ENCODE measurements around the gene GPR55. TPM values are rescaled to one million over a fixed set of nuclear protein-coding genes. Genes with fewer than 3 reads are reported as not detected.

GPR55 gene
- total and polyA plus RNA-seq, 8 donors: 0.06 to 0.24 (median 0.09) TPM; not detected in 3

GRCh38 chr2:230899786-230900185 lies 25.3 kb downstream of the GPR55 start:
- Histone ChIP-seq H3K9me3 (no peaks in the 10 kb centered on the region), H3K27ac (no peak overlapping the region), H3K4me3 (no peak overlapping the region), H3K4me1 (no peaks in the 10 kb centered on the region), H3K27me3 (no peaks in the 10 kb centered on the region), H3K36me3 (no peaks in the 10 kb centered on the region)
- TF ChIP-seq, protein P1, sequence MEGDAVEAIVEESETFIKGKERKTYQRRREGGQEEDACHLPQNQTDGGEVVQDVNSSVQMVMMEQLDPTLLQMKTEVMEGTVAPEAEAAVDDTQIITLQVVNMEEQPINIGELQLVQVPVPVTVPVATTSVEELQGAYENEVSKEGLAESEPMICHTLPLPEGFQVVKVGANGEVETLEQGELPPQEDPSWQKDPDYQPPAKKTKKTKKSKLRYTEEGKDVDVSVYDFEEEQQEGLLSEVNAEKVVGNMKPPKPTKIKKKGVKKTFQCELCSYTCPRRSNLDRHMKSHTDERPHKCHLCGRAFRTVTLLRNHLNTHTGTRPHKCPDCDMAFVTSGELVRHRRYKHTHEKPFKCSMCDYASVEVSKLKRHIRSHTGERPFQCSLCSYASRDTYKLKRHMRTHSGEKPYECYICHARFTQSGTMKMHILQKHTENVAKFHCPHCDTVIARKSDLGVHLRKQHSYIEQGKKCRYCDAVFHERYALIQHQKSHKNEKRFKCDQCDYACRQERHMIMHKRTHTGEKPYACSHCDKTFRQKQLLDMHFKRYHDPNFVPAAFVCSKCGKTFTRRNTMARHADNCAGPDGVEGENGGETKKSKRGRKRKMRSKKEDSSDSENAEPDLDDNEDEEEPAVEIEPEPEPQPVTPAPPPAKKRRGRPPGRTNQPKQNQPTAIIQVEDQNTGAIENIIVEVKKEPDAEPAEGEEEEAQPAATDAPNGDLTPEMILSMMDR (IDR thresholded peaks at IDR 0.05): no peak
- DNase-seq (no peak), ATAC-seq (no peak)
- intact Hi-C loops (cut with DNase I): loop anchor here in 1 of 2 donors (5.0 kb wide), 1 partner anchor 88 kb away; no protein-coding TSS in a partner anchor

DNA sequence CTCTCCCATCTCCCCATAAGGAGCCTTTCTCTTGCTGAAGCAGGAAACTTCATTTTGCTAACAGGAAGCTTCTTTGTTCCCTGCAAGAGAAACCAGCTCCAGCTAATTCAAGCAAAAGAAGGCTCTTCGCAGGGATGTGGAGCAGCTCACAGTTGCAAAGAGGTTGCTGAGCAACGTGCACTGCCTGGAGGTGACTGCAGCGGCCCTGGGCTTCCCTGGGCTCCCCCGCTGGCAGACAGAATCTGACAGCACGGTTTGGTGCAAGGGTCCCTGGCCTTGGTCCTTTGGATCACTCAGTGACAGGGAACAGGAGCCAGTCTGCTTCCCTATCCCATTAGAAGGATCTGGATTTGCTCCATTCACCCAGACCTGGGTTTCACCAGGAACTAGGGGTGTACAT lies 25.8 kb downstream of the GPR55 start:
- ATAC-seq: no peak

GRCh38 chr2:230898713-230899091 lies 26.3 kb downstream of the GPR55 start:
- intact Hi-C loops (cut with DNase I): no loop called here

More for the DNA sequence above, 25.8 kb downstream of the GPR55 start:
- Histone ChIP-seq H3K27me3 (no peaks in the 10 kb centered on the region), H3K4me3 (no peak overlapping the region), H3K9me3 (no peaks in the 10 kb centered on the region), H3K36me3 (no peaks in the 10 kb centered on the region), H3K4me1 (no peaks in the 10 kb centered on the region), H3K27ac (no peak overlapping the region)
- TF ChIP-seq, protein P1 (IDR thresholded peaks at IDR 0.05): no peak
- intact Hi-C loops (cut with DNase I): no loop called here
- DNase-seq: no peak

GRCh38 chr2:230898016-230898712 lies 26.9 kb downstream of the GPR55 start:
- Histone ChIP-seq H3K9me3 (no peaks in the 10 kb centered on the region), H3K4me3 (no peak overlapping the region), H3K4me1 (no peaks in the 10 kb centered on the region), H3K36me3 (no peaks in the 10 kb centered on the region), H3K27ac (no peak overlapping the region), H3K27me3 (peaks cover 0 to 5% of the 10 kb centered on the region in 2 donors)
- ATAC-seq (no peak), DNase-seq (no peak)
- intact Hi-C loops (cut with DNase I): no loop called here
- TF ChIP-seq, protein P1 (IDR thresholded peaks at IDR 0.05): no peak

More at GRCh38 chr2:230898713-230899091, 26.3 kb downstream of the GPR55 start:
- no peak for DNase-seq
- no peak for ATAC-seq
- H3K27ac ChIP-seq: no peak overlapping the region
- no peaks in the 10 kb centered on the region for H3K9me3 ChIP-seq
- TF ChIP-seq, protein P1 (IDR thresholded peaks at IDR 0.05): no peak
- no peaks in the 10 kb centered on the region for H3K4me1 ChIP-seq
- H3K36me3 ChIP-seq: no peaks in the 10 kb centered on the region
- H3K4me3 ChIP-seq: no peak overlapping the region
- H3K27me3 ChIP-seq: peaks cover 0 to under 1% of the 10 kb centered on the region in 2 donors

DNA sequence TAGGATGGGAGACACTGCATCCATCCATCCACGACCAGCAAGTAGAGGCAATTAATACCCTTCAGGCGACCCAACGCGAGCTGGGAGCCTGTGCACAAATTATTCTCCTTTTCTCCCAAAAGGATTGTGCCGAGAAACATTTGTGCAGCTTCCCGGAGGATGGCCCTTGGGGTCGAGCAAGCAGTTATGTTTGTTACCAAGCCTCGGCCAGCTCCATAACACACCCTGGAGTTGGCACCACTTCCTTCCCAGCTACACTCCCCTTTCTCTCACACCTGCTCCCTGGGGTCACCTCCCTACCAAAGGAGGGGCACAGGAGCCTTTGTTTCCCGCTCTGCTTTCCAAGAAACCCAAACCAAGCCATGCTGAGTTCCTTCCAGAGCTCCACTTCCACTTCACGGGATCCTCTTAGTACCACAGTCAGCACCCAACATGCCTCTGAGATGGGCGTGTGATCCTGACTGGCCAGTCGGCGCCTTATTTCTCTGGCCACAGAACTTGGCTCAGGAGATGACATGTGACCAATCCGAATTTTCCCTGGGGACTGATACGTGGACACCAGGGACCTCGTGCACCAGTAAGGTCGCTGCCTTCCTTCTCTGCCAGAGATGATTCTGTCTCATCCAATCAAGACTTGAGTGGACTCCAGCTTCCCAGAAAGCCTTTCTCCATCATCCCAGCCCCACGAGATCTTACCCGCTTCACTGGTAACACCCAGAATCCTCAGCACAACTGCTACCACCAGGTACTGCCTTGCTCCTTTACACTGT lies 28.5 kb downstream of the GPR55 start:
- H3K4me3 ChIP-seq: no peak overlapping the region
- H3K36me3 ChIP-seq: no peaks in the 10 kb centered on the region
- DNase-seq: no peak
- H3K27me3 ChIP-seq: peaks cover 0 to 14% of the 10 kb centered on the region in 2 donors
- no peak for ATAC-seq
- TF ChIP-seq, protein P1 (IDR thresholded peaks at IDR 0.05): no peak
- no peaks in the 10 kb centered on the region for H3K4me1 ChIP-seq
- no peak overlapping the region for H3K27ac ChIP-seq
- no peaks in the 10 kb centered on the region for H3K9me3 ChIP-seq
- intact Hi-C loops (cut with DNase I): no loop called here

Measured in left lung (tissue), 10 donors.